Astrocyte (in vitro differentiated cells and primary cell): ENCODE data around the gene GSAP.

ENCODE experiments used
- CTCF ChIP-seq: IDR thresholded peaks from 2 replicates; pipeline ENCODE4 v1.5.1; 2011; ENCODE audit warnings: low read depth, mild to moderate bottlenecking, inconsistent platforms, low read length, moderate library complexity; ENCODE audit not compliant: insufficient read depth
- EZH2 ChIP-seq: IDR thresholded peaks from 2 replicates; pipeline ENCODE4 v1.6.1; 2012; ENCODE audit warnings: mild to moderate bottlenecking, low read length, inconsistent platforms; ENCODE audit not compliant: insufficient read depth

- TF ChIP-seq CTCF (no peak), EZH2 (no peak)
Measured at GRCh38 chr7:77409739-77410547, 6.2 kb downstream of the GSAP start.
